ENCODE measurements around the gene AUNIP. TPM values are rescaled to one million over a fixed set of nuclear protein-coding genes. Genes with fewer than 3 reads are reported as not detected.

The AUNIP gene
- total and polyA plus RNA-seq, 2 of the 8 experiments (the other 6 are each of a cell fraction or from before 2014, with no cell fraction given), result 18.6 to 23.2 TPM

DNA sequence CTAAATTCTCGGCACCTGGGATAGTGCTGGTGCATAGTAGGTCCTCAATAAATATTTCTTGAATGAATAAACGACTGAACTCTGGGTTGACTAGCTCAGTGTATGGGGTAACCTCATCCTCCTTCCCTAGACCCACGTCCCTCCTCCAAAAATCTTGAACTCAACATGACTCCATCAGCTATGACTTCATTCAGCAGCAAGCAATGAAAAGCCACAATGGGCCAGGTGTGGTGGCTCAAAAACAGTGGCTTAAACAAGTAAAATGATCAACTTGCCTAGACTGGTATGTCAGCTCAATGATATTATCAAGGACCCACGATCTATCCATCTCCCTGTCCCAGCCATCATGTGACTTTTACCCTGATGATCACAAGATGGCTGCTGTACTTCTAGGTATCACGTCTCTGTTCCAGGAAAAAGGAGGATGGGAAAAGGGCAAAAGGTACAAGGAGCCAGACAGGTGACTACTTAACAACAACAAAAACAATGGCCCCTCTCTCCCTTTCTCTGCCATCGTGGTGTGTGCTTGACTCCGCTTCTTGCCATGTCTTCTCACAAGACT, 29.2 kb upstream of the AUNIP start (continued):
- TF ChIP-seq TCF12 (IDR thresholded peaks at IDR 0.05; ENCODE audit: low read depth, low read length), result no peak
- no peak for TF ChIP-seq POU5F1 (IDR thresholded peaks at IDR 0.05; ENCODE audit: low read depth, low read length)
- no peak for TF ChIP-seq SP2 (IDR thresholded peaks at IDR 0.05; ENCODE audit: low read length)
- TF ChIP-seq BACH1 (IDR thresholded peaks at IDR 0.05; ENCODE audit: low read length), result no peak
- TF ChIP-seq YY1 (IDR thresholded peaks at IDR 0.05; ENCODE audit: low read depth, low read length), result no peak
- TF ChIP-seq TBP (IDR thresholded peaks at IDR 0.05; ENCODE audit: low read depth, low read length), result no peak
- TF ChIP-seq KDM1A (IDR thresholded peaks at IDR 0.05; ENCODE audit: borderline replicate concordance, low read length), result no peak

Data from H1 (cell line).